HUDEP-2 (cell line): ENCODE measurements around the gene HS6ST1.

ENCODE experiments used
- DNase-seq, 76 experiments: peaks; one replicate each; lab custom pipeline; 2025; ENCODE audit not compliant: unreplicated experiment in 76 of 76; lab: John Stamatoyannopoulos, UW

Gene HS6ST1

GRCh38 chr2:128311216-128311754 is 7.4 kb downstream of the HS6ST1 start:
- no peak for DNase-seq

DNA sequence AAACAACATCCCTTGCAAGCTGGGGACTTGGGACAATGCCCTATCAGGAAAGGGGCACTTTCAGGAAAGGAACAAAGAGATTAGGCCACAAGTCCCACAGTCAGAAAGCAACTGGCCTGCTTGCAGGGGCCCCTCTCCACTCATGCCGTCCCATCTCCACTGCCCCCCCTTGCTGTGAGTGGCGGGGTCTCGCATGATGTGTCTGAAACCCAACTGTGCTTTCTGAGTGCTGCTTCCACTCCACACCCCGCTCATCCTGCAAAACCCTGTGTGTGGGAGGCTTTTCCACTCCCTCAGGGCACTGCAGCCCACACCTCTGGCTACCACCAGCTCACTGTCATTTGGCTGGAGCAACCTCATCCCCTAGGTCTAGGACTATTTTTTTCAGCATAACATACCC is 7.9 kb downstream of the HS6ST1 start:
- no peak for DNase-seq

GRCh38 chr2:128310094-128310716 is 8.5 kb downstream of the HS6ST1 start:
- DNase-seq = no peak

GRCh38 chr2:128309280-128310093 is 9.2 kb downstream of the HS6ST1 start:
- DNase-seq = no peak

DNA sequence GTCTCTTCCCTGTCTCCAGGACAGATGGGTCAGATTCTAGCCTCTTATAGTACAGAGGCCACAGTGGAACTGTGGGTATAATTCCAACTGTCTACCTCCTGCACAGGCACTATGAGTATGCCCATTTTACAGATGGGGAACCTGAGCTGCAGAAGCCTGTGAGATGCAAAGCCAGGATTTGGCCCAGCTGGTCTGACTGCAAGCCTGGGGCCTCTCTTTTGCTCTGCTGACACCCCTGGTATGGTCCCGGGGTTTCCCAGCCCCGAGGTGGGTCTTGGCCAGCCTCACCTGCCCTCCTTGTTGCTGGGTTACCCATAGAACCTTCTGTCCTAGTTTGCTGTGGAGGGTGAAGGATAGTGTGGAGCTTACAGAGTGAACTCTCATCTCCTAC is 9.8 kb downstream of the HS6ST1 start:
- DNase-seq = no peak

DNA sequence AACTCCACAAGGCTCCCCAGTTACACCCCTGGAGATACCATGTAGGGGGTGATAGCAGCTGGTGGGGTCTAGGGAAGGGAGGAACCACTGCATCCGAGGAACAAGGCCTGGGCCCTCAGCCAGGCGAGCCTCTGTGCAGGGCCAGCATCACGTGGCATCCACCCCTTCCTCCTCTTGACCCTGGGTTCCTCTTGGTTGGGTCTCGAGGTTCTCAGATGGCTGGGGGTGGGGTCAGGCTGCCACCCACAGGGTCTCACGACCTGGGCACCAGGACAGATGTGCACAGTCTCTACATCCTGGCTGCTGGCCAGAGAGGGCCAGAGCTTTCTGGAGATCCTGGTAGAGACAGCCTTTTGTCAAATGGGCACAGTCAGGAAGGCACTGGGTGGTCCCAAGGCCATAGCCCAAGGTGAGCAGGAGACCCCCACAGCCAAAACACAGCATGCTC is 10.4 kb downstream of the HS6ST1 start:
- no peak for DNase-seq

GRCh38 chr2:128307595-128307994 is 11.1 kb downstream of the HS6ST1 start:
- DNase-seq = no peak

DNA sequence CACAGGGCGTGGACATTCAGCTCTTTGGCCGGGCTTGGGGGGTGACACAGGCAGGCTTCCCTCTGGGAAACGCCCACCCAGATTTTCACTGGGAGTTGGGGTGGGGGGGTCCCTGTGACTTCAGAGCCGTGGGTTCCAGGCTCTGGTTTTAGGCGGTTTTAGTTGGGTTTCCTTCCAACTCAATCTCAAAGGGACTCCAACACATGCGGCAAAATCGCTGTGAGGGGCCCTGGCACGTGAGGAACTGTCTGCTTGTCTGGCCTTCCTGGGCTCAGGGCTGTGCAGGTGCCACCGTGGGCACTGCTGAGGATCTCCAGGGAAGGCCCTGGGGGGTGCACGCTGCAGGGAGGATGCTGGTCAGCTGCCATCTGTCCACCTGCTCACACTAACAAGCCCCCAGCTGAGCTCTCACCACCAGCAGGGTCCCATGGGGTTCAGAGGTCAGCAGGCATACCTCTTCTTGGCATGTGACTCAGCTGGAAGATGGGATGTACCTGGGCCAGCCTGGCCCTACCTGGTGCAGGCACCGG is 11.7 kb downstream of the HS6ST1 start:
- DNase-seq = no peak

DNA sequence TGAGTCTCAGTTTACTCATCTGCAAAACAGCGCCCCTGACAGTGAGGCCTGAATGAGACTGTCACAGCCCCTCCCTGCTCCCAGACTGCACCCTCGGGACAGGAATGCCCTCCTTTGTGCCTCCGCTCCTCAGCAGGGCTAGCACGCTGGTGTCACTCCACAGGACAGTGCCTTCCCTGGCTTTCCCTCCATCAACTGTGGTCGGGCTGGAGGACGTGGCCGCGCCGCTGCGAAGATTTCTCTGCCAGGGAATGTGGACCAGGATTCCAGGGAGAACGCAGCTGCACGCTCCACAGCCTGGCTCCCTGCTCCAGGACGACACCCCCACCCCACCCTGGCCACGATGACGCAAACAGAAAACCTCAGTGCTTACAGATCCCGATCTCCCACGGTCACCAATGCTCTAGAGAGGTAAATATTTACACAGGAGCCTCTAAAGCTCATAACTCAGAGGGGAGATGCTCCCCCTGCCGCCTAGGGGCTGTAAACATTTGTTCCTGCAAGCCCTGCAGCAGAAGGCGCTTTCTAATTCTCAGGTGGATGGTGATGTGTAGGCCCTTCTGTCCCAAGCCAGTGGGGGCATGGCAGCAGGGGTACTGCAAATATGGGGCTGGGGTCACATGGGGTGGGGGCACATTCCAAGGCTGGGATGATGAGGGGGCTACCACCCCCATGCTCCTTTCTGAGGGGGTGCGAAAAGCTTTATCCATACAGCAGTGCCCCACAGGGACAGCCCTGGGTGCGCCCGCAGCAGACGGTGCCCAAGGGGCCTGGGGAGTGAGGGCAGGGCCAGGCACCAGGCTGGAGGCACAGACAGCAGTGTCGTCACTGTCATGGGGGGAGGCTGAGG is 12.4 kb downstream of the HS6ST1 start:
- no peak for DNase-seq

DNA sequence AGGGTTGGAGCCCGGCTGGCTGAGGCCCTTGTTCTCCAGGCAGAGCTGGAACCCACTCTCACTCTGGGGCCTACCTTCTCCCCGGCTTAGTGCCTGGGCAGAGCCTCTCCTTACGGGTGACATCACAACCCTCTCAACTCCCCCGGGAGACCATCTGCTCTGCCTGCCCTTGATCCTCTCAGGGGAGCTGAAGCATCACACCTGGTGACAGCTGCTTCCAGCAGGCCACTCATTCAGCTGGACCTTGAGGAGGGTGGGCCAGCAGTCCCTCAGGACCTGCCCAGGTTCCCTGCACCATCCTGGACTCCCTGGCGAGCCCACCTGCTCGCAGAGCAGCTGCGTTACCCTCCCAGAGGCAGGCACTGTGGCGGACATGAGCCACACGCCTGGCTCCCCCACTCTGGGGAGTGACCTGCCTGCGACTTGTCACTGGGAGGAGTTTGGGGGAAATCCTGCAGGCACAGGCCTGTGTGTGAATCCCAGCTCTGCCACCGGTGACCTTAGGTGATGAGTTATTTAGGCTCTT is 13.1 kb downstream of the HS6ST1 start:
- no peak for DNase-seq

DNA sequence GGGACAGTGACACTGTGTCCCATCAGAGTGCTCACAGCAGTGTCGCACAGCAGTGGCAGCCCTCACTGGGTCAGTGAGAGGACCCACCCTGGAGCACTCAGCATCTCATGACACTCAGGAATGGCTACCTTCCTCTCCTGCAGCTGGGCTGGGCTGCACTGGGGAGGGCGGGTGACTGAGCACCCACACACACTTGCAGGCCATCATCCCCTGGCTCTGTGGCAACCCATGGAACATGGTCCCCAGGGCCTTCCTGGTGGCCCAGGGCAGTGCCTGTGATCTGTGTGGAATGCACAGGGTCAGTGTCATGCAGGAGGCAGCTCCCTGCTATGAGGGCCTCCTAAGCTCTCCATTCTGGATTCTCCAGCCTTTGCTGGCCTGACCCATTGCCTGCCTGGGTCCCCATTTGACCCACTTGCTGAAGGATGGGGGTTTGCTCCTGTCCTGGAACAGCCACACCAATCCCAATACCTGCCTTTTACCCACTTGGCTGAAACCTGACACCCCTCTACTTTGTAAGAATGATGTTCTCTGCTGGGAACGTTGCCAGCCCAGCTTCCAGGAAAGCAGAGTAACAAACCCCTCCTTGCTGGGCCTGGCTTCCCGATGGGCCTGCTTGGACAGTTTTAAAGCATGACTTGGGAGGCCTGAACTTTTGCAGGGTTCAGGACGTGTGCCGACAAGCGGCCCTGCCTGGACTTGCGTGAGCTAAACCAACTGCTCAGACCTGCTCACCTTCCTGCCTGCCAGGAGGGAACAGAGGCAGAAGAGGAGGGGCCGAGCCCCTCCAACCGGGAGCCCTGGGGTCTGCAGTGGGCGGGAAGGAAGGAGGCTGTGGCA is 13.7 kb downstream of the HS6ST1 start:
- DNase-seq = no peak

- no peak for DNase-seq
These were observed 14.3 kb downstream of the HS6ST1 start for GRCh38 chr2:128304330-128304714.

DNA sequence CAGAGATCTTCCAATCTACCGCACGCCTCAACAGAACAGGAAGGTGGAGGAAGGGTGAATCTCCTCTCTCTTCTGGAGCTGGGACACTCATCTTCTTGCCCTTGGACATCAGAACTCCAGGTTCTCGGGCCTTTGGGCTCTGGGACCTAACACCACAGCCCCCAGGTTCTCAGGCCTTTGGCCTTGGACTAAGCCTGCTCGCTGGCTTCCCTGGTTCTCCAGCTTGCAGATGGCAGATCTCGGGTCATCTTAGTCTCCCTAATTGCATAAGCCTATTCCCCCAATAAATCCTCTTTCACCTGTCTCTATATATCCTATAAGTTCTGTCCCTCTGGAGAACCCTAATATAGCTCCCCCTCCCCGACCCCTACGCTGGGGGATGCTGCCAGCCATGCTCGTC is 14.8 kb downstream of the HS6ST1 start:
- no peak for DNase-seq

DNA sequence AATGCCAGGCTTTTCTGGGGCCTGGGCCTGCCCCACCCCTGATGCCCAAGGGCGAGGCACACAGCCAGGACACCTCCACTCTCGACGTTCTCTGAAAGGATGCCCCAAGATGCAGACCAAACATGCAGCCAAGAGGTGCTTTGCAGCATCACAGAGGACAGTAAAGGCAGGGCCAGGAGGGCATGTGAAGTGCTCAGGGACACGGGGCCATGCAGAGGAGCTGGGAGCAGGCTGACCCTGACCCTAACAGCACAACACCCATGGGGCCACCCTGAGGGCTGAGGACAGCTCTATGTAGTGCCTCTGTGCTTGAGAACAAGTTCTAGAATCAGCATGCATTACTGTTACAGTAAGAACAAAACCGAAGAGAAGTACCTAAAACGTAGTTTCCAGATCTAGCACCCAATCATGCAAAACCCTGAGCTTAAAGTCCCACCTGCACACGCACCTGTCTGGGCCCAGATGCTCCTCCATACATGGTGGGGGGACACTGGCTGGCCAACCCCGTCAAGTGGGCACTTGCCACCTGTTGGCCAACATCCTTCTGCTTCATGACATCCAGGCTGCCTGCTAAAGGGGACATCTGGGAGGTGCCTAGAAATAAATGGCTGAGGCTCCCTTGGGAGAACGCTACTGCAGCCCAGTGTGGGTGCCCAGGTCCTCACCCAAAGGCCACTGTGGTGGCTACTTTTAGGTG is 15.4 kb downstream of the HS6ST1 start:
- no peak for DNase-seq

- no peak for DNase-seq
These were observed 16.0 kb downstream of the HS6ST1 start for GRCh38 chr2:128302744-128303067.

DNA sequence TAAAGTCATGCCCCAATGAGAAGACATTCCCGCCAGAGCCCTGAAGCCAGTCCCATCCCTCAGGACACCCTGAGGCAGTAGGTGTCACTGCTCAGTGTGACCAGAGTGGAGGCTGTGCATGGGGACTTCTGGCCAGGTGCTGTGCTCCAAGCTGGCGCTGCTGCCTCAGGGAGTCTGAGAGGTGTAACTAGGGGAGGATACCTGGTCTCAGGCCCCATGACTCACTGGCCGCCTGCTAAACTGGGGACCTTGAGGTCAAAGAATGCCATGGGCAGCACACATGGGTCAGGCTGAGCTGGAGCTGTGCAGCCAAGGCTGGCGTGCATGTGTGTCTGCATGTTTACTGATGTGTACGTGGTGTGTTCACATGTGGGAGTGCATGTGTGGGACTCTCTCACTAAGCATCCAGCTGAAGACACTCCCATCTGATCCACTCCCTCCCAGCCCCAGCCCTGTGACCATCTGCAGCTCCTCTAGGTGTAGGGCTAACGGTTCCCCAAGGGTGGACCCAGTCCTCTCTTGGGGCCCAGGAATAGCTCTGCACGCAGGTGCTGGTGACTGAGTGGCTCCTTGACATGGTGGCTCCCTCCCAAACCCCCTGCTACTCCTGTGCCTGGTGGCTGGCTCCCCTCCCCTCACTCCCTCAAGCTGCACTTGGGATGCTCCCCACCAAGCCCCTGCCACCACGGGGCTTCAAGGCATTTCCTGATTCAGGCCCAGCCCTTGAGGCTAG is 16.5 kb downstream of the HS6ST1 start:
- DNase-seq = no peak

- no peak for DNase-seq
These were observed 17.1 kb downstream of the HS6ST1 start for GRCh38 chr2:128301501-128301966.

GRCh38 chr2:128301021-128301420 is 17.6 kb downstream of the HS6ST1 start:
- DNase-seq = no peak
